Measurements from ENCODE around the gene CNTN5. TPM values are rescaled to one million over a fixed set of nuclear protein-coding genes. Genes with fewer than 3 reads are reported as not detected.

CNTN5 gene
- total RNA-seq, 2 experiments from 2014 or later: not detected

DNA sequence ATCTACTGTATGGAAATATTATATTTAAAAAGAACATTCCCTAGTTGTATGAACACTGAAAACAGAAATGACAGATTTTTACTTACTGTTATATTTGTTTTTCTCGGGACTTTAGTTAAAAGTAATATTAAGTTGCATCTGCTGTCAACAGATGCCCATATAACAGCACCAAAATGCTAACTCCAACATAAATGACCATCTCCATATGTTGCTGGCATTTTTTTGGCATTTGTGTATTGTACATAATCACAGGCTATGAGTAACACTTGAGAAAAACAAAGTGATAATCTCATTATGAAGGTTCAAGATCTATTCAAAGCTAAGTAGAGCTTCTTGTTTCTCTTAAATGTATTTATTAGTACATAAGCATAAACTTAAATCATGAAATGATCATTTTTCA is 172.0 kb downstream of the CNTN5 start:
- ChIA-PET POLR2A (no interaction called here), CTCF (no interaction called here)
- H3K9me3 Mint-ChIP-seq: peaks cover 2% of the 10 kb centered on the region
- no peak overlapping the region for H3K27ac Mint-ChIP-seq
- H3K4me1 Mint-ChIP-seq: no peaks in the 10 kb centered on the region
- H3K27me3 Mint-ChIP-seq: no peaks in the 10 kb centered on the region
- no peaks in the 10 kb centered on the region for H3K36me3 Mint-ChIP-seq (ENCODE audit: low read depth)
- no peak for DNase-seq
- no peak overlapping the region for H3K4me3 Mint-ChIP-seq

DNA sequence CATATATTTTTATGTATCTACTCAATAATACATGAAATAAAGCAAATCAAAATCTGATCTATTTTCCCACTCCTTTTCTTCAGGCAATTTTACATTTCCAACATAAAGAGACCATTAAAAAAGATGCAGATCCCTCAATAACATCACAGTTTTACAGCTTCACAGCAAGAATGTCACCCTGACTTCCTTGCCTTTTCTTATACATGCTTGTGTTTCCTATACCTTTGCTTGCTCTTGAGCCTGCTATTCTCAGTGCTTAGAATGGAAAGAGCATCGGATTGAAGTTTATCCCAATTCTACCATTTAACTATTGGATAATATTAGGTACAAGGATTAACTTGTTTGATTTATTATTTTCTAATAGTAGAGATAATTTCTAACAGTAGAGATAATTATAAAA is 176.7 kb downstream of the CNTN5 start:
- H3K27ac Mint-ChIP-seq: no peak overlapping the region
- H3K9me3 Mint-ChIP-seq: peaks cover 6% of the 10 kb centered on the region
- no peaks in the 10 kb centered on the region for H3K27me3 Mint-ChIP-seq
- ChIA-PET POLR2A (no interaction called here), CTCF (no interaction called here)
- H3K36me3 Mint-ChIP-seq (ENCODE audit: low read depth): no peaks in the 10 kb centered on the region
- no peak for DNase-seq
- no peaks in the 10 kb centered on the region for H3K4me1 Mint-ChIP-seq
- H3K4me3 Mint-ChIP-seq: no peak overlapping the region

DNA sequence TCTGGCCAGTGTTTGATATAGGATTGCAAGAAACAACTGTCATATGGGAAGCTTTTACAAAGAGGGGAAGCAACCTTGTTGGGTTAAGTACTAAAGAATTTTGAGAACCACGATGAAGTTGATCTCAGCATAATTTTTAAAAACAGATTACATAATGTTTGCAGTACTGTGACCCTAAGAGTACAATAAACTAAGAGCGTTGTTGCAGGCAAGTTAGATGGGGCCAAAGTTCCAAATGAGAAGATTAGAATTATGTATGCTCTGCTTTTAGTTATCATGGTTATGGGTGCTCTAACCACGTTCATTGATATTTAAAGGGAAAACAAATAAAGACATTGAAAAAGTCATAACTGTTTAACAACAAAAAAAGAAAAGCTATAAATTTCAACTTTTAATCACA is 177.5 kb downstream of the CNTN5 start:
- H3K4me3 Mint-ChIP-seq: no peak overlapping the region
- no peaks in the 10 kb centered on the region for H3K27me3 Mint-ChIP-seq
- POLR2A ChIA-PET: no interaction called here
- peaks cover 6% of the 10 kb centered on the region for H3K9me3 Mint-ChIP-seq
- no peak overlapping the region for H3K27ac Mint-ChIP-seq
- no peaks in the 10 kb centered on the region for H3K4me1 Mint-ChIP-seq
- no peaks in the 10 kb centered on the region for H3K36me3 Mint-ChIP-seq (ENCODE audit: low read depth)
- CTCF ChIA-PET: no interaction called here
- no peak for DNase-seq

DNA sequence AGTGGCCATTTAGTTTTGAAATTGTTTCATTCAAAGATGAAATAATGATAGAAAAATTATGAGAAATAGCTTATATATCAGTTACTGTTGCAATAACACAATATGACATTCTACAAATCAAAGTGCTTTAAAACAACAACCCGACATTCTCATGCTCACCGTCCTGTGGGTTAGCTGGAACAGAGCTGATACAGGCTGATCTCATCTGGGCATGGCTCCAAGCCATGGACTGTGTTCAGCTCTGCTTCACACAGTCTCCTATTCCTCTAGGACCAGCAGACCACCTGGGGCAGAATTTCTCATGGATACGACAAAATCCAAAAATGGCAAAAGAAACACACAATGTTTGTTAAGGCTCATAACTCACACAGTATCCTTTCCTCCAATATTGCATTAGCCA is 178.6 kb downstream of the CNTN5 start:
- no peaks in the 10 kb centered on the region for H3K27me3 Mint-ChIP-seq
- H3K36me3 Mint-ChIP-seq (ENCODE audit: low read depth): no peaks in the 10 kb centered on the region
- ChIA-PET POLR2A (no interaction called here), CTCF (no interaction called here)
- no peak overlapping the region for H3K4me3 Mint-ChIP-seq
- no peak for DNase-seq
- H3K9me3 Mint-ChIP-seq: peaks cover 8% of the 10 kb centered on the region
- no peak overlapping the region for H3K27ac Mint-ChIP-seq
- no peaks in the 10 kb centered on the region for H3K4me1 Mint-ChIP-seq

DNA sequence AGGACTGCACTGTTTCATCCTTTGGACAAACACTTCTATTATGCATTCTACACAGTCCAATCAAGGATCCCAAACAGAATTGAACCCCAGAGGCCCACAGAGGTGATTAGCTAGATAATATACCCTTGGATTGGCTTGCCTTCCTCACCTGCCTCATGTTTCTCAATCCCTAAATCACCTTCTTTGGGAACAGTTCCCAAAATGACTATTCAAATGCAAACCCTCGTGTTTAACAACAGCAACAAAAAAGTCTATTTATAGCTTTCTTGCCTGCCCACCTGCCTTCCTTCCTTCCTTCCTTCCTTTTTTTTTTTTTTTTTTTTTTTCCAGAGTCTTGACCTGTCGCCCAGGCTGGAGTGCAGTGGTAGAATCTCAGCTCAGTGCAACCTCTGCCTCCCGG is 180.0 kb downstream of the CNTN5 start:
- Mint-ChIP-seq H3K4me3 (no peak overlapping the region), H3K27ac (no peak overlapping the region), H3K27me3 (no peaks in the 10 kb centered on the region), H3K9me3 (peaks cover 8% of the 10 kb centered on the region), H3K36me3 (ENCODE audit: low read depth) (no peaks in the 10 kb centered on the region), H3K4me1 (no peaks in the 10 kb centered on the region)
- CTCF ChIA-PET: no interaction called here
- no peak for DNase-seq
- POLR2A ChIA-PET: no interaction called here

DNA sequence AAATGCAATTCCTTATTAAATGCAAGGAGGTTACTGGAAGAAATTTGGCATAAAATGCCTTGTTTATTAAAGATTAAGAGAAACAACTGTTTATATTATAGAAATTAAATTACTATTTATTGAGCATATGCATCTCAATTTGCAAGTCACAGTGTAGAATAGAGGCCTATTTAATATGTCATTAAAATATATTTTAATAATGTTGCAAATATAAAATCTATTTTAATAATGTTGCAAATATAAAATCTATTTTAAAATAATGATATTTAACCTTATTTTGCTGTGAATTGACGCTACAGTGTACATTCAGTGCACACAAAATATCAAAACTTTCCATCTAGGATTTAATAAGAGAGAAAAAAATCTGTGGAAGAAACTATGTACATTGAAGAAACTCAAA is 188.1 kb downstream of the CNTN5 start:
- Mint-ChIP-seq H3K27me3 (no peaks in the 10 kb centered on the region), H3K27ac (no peak overlapping the region), H3K36me3 (ENCODE audit: low read depth) (no peaks in the 10 kb centered on the region), H3K9me3 (peaks cover 7% of the 10 kb centered on the region), H3K4me1 (no peaks in the 10 kb centered on the region), H3K4me3 (no peak overlapping the region)
- CTCF ChIA-PET: no interaction called here
- POLR2A ChIA-PET: no interaction called here
- no peak for DNase-seq

DNA sequence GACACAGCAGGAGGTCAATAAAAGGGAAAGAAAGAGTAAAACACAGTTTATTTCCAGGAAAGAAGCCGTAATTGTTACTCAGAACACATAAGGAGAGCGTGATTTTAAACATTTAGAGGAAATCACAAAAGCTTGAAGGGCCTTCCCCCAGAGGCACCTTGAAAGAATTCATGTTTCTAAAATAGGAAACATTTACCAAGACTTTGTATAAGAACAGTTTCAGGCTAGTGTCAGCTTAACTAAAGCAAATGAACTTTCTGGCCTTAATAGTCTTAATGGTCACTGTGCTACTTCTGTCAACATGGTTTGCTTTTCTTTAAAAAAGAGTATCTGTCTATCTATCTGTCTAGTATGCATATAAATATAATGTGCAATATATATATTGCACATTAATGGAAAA is 208.8 kb downstream of the CNTN5 start:
- Mint-ChIP-seq H3K36me3 (ENCODE audit: low read depth) (no peaks in the 10 kb centered on the region), H3K9me3 (peaks cover 17% of the 10 kb centered on the region), H3K27me3 (no peaks in the 10 kb centered on the region), H3K4me3 (no peak overlapping the region), H3K27ac (no peak overlapping the region), H3K4me1 (no peaks in the 10 kb centered on the region)
- no peak for DNase-seq
- POLR2A ChIA-PET: no interaction called here
- CTCF ChIA-PET: no interaction called here

DNA sequence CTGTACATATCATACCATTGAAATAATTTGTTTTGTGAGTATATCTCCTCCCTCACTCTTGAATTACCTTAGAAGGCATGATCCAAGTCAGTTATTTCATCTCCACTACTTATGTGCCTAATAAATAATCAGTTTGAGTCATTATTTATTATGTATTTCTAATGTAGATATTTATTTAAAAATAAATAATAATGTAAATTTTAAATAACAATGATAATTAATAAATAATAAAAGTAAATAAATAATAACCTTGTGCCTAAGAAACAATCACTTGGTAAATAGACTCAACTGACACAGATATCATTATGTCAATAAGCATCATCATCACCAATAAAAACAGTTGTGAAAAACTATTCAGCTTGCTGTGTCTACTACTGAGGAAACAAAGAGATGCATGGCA is 213.8 kb downstream of the CNTN5 start:
- peaks cover 18% of the 10 kb centered on the region for H3K9me3 Mint-ChIP-seq
- no peaks in the 10 kb centered on the region for H3K4me1 Mint-ChIP-seq
- H3K27me3 Mint-ChIP-seq: no peaks in the 10 kb centered on the region
- no peak overlapping the region for H3K4me3 Mint-ChIP-seq
- ChIA-PET POLR2A (no interaction called here), CTCF (no interaction called here)
- no peak for DNase-seq
- H3K36me3 Mint-ChIP-seq (ENCODE audit: low read depth): no peaks in the 10 kb centered on the region
- no peak overlapping the region for H3K27ac Mint-ChIP-seq

DNA sequence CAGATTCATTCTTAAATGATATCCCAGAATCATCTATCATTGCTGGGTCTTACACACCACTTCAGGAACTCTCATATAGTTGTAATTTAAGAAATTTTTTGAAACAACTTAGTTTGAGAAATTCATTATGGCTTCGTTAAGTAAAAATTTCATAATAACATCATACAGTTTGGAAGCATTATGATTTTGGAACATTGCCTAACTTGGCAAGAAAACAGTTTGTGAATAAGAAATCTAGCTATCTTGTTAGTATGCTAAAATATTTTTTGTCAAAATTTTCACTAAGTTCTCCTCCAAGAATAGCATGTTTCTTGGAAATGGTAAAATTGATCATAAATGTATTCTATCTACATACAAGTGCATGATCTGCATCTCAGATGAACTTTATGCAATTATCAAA is 217.7 kb downstream of the CNTN5 start:
- no peaks in the 10 kb centered on the region for H3K27me3 Mint-ChIP-seq
- ChIA-PET CTCF (no interaction called here), POLR2A (no interaction called here)
- peaks cover 14% of the 10 kb centered on the region for H3K9me3 Mint-ChIP-seq
- H3K36me3 Mint-ChIP-seq (ENCODE audit: low read depth): no peaks in the 10 kb centered on the region
- no peaks in the 10 kb centered on the region for H3K4me1 Mint-ChIP-seq
- H3K27ac Mint-ChIP-seq: no peak overlapping the region
- DNase-seq: no peak
- no peak overlapping the region for H3K4me3 Mint-ChIP-seq

DNA sequence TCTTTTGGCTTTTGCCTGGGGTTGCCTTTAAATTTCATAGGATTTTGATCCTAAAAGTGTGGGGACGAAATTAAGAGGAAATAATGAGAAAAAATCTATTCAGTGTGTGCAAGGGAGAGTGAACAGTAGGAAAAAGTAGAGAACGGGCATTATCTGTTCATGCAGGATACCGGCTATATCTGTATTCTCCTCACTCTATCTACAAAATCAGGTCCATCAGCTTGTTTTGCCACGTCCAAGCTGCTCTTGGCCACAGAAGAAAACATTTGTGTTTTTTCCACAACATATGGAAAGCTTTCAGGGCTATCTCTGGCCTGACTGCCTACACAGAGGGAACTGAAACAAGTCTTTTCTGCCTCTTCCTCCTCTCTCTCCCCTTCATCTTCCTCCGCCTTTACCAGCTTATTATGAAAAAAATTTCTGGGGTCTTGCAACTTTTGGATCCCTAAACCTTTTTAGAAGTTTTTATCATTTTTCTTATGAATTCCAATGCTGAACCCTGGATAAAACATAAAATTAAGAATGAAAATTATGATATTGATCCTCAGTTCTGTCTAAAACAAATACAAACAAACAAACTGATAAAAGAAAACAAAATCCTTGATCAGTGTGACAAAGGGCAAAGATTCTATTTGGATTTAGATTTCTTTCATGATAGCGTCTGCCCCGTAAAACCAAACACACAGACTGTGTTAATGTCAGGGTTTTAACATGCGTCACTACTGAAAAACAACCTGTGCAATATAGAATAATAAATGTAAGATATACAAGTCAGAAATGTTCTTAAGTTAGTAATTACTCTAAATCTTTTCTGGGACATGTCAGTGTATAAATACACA is 219.7 kb downstream of the CNTN5 start:
- Mint-ChIP-seq H3K4me3 (no peak overlapping the region), H3K4me1 (no peaks in the 10 kb centered on the region), H3K27ac (no peak overlapping the region), H3K27me3 (no peaks in the 10 kb centered on the region), H3K36me3 (ENCODE audit: low read depth) (no peaks in the 10 kb centered on the region), H3K9me3 (peaks cover 9% of the 10 kb centered on the region)
- no peak for DNase-seq
- ChIA-PET CTCF (no interaction called here), POLR2A (no interaction called here)

DNA sequence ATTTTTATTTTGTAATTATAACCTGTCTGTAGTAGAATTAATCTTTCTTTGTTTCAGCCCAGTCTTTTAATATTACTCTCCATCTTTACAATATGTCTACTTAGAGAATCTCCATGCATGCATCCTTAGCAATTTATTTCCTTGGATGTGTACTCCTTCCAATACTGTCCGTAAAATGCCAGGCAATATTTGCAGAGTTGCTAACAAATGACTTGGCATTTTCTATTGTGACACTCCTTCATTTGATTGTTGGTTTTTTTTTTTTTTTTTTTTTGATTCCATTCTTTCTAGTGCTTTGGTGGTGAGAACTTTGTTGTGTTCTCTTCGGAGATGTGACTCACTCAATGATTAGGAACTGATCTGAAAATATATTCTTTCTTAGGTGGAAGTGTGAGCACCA is 220.3 kb downstream of the CNTN5 start:
- no peak overlapping the region for H3K4me3 Mint-ChIP-seq
- no peaks in the 10 kb centered on the region for H3K36me3 Mint-ChIP-seq (ENCODE audit: low read depth)
- POLR2A ChIA-PET: no interaction called here
- H3K27ac Mint-ChIP-seq: no peak overlapping the region
- DNase-seq: no peak
- H3K4me1 Mint-ChIP-seq: no peaks in the 10 kb centered on the region
- CTCF ChIA-PET: no interaction called here
- peaks cover 9% of the 10 kb centered on the region for H3K9me3 Mint-ChIP-seq
- H3K27me3 Mint-ChIP-seq: no peaks in the 10 kb centered on the region

DNA sequence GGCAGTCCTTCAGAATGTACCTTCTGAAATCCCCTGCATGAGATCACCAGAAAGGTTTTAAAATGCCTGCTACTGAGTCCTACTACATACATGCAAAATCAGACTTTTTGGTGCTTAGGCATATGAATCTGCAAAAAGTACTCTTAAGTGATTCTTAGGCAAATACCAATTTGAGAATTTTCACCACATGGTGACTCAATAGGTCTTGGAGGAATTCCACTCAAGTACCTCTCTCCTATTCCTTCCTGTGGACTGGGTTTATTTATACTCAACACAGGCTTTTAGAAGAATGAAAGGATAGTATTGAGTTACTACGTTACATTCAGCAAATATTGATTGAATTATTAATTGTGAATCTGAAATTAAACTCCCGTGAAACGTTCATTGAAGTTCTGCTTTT is 223.9 kb downstream of the CNTN5 start:
- no peak for DNase-seq
- Mint-ChIP-seq H3K9me3 (peaks cover 9% of the 10 kb centered on the region), H3K27ac (no peak overlapping the region), H3K36me3 (ENCODE audit: low read depth) (no peaks in the 10 kb centered on the region), H3K27me3 (no peaks in the 10 kb centered on the region), H3K4me1 (no peaks in the 10 kb centered on the region), H3K4me3 (no peak overlapping the region)
- ChIA-PET CTCF (no interaction called here), POLR2A (no interaction called here)

DNA sequence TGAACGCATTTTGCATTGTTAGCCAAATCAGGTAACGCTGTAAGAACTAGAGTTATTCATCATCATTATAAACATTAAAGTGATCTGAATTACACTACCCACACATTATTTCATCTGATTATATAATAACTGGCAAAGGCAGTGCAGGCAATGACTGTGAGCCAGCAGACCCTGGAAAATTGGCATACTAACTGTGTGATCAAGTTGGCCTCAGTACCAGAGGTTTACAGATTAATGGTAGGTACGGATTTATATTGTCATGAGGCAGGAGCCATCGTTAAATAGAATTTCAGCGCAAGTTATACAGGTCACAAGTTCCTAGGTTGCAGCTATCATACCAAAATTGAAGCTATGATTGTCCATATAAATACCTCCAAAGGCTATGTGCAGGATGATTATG is 225.4 kb downstream of the CNTN5 start:
- ChIA-PET POLR2A (no interaction called here), CTCF (no interaction called here)
- no peak for DNase-seq
- Mint-ChIP-seq H3K4me1 (no peaks in the 10 kb centered on the region), H3K27ac (no peak overlapping the region), H3K9me3 (peaks cover 5% of the 10 kb centered on the region), H3K36me3 (ENCODE audit: low read depth) (no peaks in the 10 kb centered on the region), H3K27me3 (no peaks in the 10 kb centered on the region), H3K4me3 (no peak overlapping the region)

DNA sequence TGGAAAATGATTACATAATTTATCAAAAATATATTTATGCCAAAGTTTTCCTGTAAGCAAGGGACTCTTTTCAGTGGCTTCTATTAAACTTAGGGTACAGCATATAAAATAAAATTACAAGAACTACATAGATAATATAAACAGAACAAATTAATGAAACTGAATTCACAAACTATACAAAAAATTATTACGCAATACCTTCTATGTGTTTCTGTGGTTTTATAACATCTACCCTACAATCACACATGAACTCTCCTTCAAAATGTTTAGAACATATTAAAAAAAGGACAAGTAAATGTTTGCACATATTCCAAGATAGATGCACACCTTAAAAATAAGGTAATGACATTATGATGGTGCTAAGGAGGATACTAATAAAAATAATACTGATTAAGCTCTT is 235.9 kb downstream of the CNTN5 start:
- Mint-ChIP-seq H3K4me1 (no peaks in the 10 kb centered on the region), H3K9me3 (peaks cover 7% of the 10 kb centered on the region), H3K27ac (no peak overlapping the region), H3K36me3 (ENCODE audit: low read depth) (no peaks in the 10 kb centered on the region), H3K27me3 (no peaks in the 10 kb centered on the region), H3K4me3 (no peak overlapping the region)
- ChIA-PET POLR2A (no interaction called here), CTCF (no interaction called here)
- DNase-seq: no peak

DNA sequence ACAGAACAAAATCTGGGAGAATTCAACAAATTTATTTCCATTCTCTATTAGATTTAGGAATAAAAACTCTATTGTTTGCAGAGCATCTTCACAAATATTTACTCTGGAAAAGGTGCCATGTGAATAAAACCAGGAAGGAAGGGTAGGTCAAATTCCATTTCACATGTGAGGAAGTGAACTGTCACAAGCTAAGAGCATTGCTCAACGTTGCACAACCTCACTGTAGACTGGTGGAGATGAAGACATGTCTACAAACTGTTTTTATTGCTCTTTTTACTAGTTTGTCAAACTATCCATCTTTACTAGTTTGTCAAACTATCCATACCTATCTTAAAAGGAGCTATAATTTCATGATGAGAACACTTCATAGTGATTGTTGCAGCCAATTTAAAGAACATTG is 236.4 kb downstream of the CNTN5 start:
- no peaks in the 10 kb centered on the region for H3K27me3 Mint-ChIP-seq
- H3K36me3 Mint-ChIP-seq (ENCODE audit: low read depth): no peaks in the 10 kb centered on the region
- no peaks in the 10 kb centered on the region for H3K4me1 Mint-ChIP-seq
- CTCF ChIA-PET: no interaction called here
- H3K9me3 Mint-ChIP-seq: peaks cover 5% of the 10 kb centered on the region
- DNase-seq: no peak
- no peak overlapping the region for H3K4me3 Mint-ChIP-seq
- no peak overlapping the region for H3K27ac Mint-ChIP-seq
- POLR2A ChIA-PET: no interaction called here
